Gastrocnemius medialis (tissue), 4 donors: ENCODE data around the gene ADAMTS4. TPM values are rescaled to one million over a fixed set of nuclear protein-coding genes. Genes with fewer than 3 reads are reported as not detected.
A peak's percentile ranks its signal among the peaks of the same experiment; 100 is the strongest.

ENCODE experiments used
- ATAC-seq, 2 donors: fragments of 150-250 bp; one replicate each; pipeline ENCODE4 v1.9.1; 2016
- DNase-seq, 2 donors: peaks; one replicate each; pipeline ENCODE4 v3.0.0-alpha.2; 2019
- H3K27ac ChIP-seq, 4 donors: fragments of 200-600 bp; sonication (generic); 1 replicate in 1 of 4; 2 replicates in 3 of 4; pipeline ENCODE4 v1.5.1; 2016 to 2018; ENCODE audit warnings: mild to moderate bottlenecking in 2 of 4, moderate library complexity in 1 of 4
- H3K27me3 ChIP-seq, 3 donors: fragments of 200-600 bp; sonication (generic) in 2 of 3; 1 replicate in 1 of 3; 2 replicates in 2 of 3; pipeline versions ENCODE4 v1.5.1 to v1.6.0; 2016 to 2019; ENCODE audit warnings: mild to moderate bottlenecking in 1 of 3, moderate library complexity in 1 of 3
- H3K36me3 ChIP-seq, 2 donors: fragments of 200-600 bp; sonication (generic) in 1 of 2; one replicate each; pipeline ENCODE4 v1.5.1; 2017 to 2018
- H3K4me1 ChIP-seq, 2 donors: fragments of 200-600 bp; sonication (generic) in 1 of 2; one replicate each; pipeline ENCODE4 v1.5.1; 2016 to 2017; ENCODE audit warnings: mild to moderate bottlenecking in 2 of 2
- H3K4me3 ChIP-seq, 4 donors: fragments of 200-600 bp; sonication (generic) in 3 of 4; 1 replicate in 1 of 4; 2 replicates in 3 of 4; pipeline ENCODE4 v1.5.1; 2016 to 2019; ENCODE audit warnings: mild to moderate bottlenecking in 2 of 4
- H3K9me3 ChIP-seq, 3 donors: fragments of 200-600 bp; sonication (generic) in 2 of 3; 1 replicate in 1 of 3; 2 replicates in 2 of 3; pipeline ENCODE4 v1.5.1; 2016 to 2019
- POLR2A ChIP-seq, 2 donors: fragments of 450-650 bp; IDR thresholded peaks; one replicate each; pipeline ENCODE4 v1.6.1; 2017; ENCODE audit warnings: antibody characterized with exemption in 2 of 2, mild to moderate bottlenecking in 2 of 2, moderate library complexity in 2 of 2
- in situ Hi-C, 4 donors: fragments of 200-750 bp; cut with MboI; loops; one replicate each; pipeline versions ENCODE4 v1.15.0 to v1.8.0; 2017; ENCODE audit warnings: low sequenced_read_pairs in 4 of 4
- intact Hi-C: fragments of 100-400 bp; cut with DNase I; formaldehyde crosslinking; loops from one replicate; pipeline ENCODE4 v1.15.1; 2023; ENCODE audit warnings: low total_unique reads
- total RNA-seq, 4 donors: library from RNA; depleted of rRNA; stranded (reverse); fragments of >200 nt; gene quantifications; one replicate each; pipeline versions ENCODE4 v1.1.0 to v1.2.3, GENCODE V29; 2016
- TF ChIP-seq, protein P1 (sequence below), 5 experiments: fragments of 450-650 bp in 3 of 5; fragments of 200-600 bp in 2 of 5; sonication (generic) in 2 of 5; IDR thresholded peaks in 4 of 5; conservative IDR thresholded peaks in 1 of 5; 1 replicate in 4 of 5; 2 replicates in 1 of 5; pipeline ENCODE4 v1.5.1; 2016 to 2019; ENCODE audit warnings: antibody characterized with exemption in 5 of 5, mild to moderate bottlenecking in 3 of 5, moderate library complexity in 3 of 5

ADAMTS4 gene
- total RNA-seq, 4 donors from 2014 or later = 1.2 to 12.4 (median 5.2) TPM

DNA sequence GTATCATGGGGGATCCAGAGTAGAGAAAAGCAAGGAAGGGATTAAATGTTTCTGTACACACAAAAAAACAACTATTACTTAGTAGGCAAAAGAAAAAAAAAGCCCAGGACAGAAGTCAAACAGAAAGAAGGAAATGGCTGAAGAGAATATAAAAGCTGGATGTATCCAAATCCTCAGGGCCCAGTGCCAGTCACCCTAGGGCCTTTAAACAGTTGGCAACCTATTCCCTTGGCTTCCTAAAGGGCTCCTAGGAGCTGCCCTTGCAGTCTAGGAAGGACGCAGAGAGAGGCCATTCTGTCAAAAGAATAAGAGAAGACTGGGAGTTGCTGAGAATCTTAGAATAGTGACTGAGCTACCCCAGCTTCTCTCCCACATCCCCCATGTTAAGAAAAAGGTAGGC, 26.5 kb downstream of the ADAMTS4 start:
- Histone ChIP-seq H3K4me3 (no peak overlapping the region), H3K27me3 (no peaks in the 10 kb centered on the region), H3K4me1 (peaks cover 19 to 26% of the 10 kb centered on the region in 2 donors), H3K9me3 (no peaks in the 10 kb centered on the region), H3K27ac (peak overlapping the region; percentile 20 to 62 (median 50)), H3K36me3 (peaks cover 5 to 67% of the 10 kb centered on the region in 2 donors)
- intact Hi-C loops = no loop called here
- DNase-seq (no peak), ATAC-seq (no peak)
- in situ Hi-C loops = loop anchor here in 1 of 4 donors (10.0 kb wide), 1 partner anchor 52 kb away; the partner anchor contains the start of genes APOA2 and TOMM40L
- no peak for TF ChIP-seq POLR2A (IDR thresholded peaks at IDR 0.05)
- TF ChIP-seq, protein P1, sequence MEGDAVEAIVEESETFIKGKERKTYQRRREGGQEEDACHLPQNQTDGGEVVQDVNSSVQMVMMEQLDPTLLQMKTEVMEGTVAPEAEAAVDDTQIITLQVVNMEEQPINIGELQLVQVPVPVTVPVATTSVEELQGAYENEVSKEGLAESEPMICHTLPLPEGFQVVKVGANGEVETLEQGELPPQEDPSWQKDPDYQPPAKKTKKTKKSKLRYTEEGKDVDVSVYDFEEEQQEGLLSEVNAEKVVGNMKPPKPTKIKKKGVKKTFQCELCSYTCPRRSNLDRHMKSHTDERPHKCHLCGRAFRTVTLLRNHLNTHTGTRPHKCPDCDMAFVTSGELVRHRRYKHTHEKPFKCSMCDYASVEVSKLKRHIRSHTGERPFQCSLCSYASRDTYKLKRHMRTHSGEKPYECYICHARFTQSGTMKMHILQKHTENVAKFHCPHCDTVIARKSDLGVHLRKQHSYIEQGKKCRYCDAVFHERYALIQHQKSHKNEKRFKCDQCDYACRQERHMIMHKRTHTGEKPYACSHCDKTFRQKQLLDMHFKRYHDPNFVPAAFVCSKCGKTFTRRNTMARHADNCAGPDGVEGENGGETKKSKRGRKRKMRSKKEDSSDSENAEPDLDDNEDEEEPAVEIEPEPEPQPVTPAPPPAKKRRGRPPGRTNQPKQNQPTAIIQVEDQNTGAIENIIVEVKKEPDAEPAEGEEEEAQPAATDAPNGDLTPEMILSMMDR (IDR thresholded peaks at IDR 0.05 in 4 of 5, conservative IDR thresholded peaks at IDR 0.05 in 1 of 5) = no peak

DNA sequence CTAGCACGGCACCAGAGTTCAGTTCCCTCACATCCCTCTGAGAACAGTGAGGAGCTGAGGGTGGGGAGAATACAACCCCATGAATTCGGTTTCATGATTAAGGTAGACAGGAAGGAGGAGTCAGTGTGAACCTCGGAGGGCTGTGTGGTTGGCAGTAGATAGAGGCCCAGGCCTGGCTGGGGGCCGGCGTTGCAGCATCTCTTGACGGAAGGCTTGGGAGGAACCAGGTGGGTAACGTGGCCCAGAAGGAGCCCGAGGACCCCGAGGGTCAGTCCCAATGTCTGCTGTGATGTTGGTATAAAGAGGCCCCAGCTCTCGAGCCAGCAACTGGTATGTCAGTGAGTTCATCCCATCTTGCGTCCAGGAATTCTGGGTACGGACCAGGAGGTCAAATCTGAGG, 27.2 kb downstream of the ADAMTS4 start:
- in situ Hi-C loops = loop anchor here in 1 of 4 donors (10.0 kb wide), 1 partner anchor 53 kb away; the partner anchor contains the start of genes APOA2 and TOMM40L
- intact Hi-C loops = no loop called here
- H3K27me3 ChIP-seq = no peaks in the 10 kb centered on the region
- H3K9me3 ChIP-seq = no peaks in the 10 kb centered on the region
- peak overlapping the region in 3 of 4 donors; percentile 43 to 62 (median 57) for H3K27ac ChIP-seq
- peaks cover 25 to 29% of the 10 kb centered on the region in 2 donors for H3K4me1 ChIP-seq
- DNase-seq (no peak), ATAC-seq (no peak)
- TF ChIP-seq, protein P1 (IDR thresholded peaks at IDR 0.05 in 4 of 5, conservative IDR thresholded peaks at IDR 0.05 in 1 of 5) = no peak
- no peak for TF ChIP-seq POLR2A (IDR thresholded peaks at IDR 0.05)
- peaks cover 5 to 67% of the 10 kb centered on the region in 2 donors for H3K36me3 ChIP-seq
- no peak overlapping the region for H3K4me3 ChIP-seq

DNA sequence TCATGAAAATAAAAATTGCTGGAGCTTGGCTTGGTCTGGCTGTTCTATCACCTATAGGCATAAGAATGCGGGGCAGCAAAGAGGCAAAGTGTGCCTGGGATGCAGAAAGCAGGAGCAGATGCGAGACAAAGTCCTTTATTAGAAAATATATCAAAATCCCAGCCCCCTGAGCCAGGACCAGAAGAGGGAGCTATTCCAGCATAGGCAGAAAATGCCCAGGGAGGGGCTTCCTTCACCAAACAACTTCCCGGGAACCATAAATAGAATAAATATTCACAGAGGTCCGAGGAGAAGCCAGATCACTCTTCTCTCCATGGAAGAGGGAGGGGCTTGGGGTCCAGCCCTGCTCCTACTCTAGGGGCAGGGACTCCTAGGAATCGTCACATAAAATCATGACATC, 27.7 kb downstream of the ADAMTS4 start:
- no peak for ATAC-seq

DNA sequence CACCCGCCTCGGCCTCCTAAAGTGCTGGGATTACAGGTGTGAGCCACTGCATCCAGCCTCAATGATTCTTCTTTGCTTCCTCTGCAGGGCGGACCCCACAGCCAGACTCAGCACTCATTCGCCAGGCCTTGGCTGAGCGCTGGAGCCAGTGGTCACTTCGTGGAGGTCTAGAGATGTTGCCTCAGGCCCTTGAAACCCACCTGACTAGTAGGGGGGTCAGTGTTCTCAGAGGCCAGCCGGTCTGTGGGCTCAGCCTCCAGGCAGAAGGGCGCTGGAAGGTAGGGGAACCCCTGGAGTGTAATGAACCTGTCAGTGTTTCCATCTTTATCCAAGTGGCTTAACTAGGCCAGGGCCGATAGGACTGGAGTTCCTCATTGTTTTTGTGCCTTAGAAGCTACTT, 29.9 kb downstream of the ADAMTS4 start:
- Histone ChIP-seq H3K27me3 (no peaks in the 10 kb centered on the region), H3K36me3 (peaks cover 5 to 61% of the 10 kb centered on the region in 2 donors), H3K9me3 (no peaks in the 10 kb centered on the region), H3K4me3 (no peak overlapping the region), H3K4me1 (peaks cover 28% of the 10 kb centered on the region in 2 donors), H3K27ac (no peak overlapping the region)
- in situ Hi-C loops = no loop called here
- intact Hi-C loops = no loop called here
- ATAC-seq (no peak), DNase-seq (no peak)
- TF ChIP-seq POLR2A (IDR thresholded peaks at IDR 0.05) = no peak

More for the DNA sequence above, 27.7 kb downstream of the ADAMTS4 start:
- no peak for DNase-seq
- Histone ChIP-seq H3K36me3 (peaks cover 5 to 67% of the 10 kb centered on the region in 2 donors), H3K27ac (peak overlapping the region in 2 of 4 donors; percentile 43 to 57), H3K9me3 (no peaks in the 10 kb centered on the region), H3K27me3 (no peaks in the 10 kb centered on the region), H3K4me3 (no peak overlapping the region), H3K4me1 (peaks cover 22 to 23% of the 10 kb centered on the region in 2 donors)
- no peak for TF ChIP-seq POLR2A (IDR thresholded peaks at IDR 0.05)
- TF ChIP-seq, protein P1 (IDR thresholded peaks at IDR 0.05 in 4 of 5, conservative IDR thresholded peaks at IDR 0.05 in 1 of 5) = no peak
- intact Hi-C loops (no loop called here), in situ Hi-C loops (loop anchor here in 1 of 4 donors (10.0 kb wide), 1 partner anchor 54 kb away; the partner anchor contains the start of genes APOA2 and TOMM40L)

DNA sequence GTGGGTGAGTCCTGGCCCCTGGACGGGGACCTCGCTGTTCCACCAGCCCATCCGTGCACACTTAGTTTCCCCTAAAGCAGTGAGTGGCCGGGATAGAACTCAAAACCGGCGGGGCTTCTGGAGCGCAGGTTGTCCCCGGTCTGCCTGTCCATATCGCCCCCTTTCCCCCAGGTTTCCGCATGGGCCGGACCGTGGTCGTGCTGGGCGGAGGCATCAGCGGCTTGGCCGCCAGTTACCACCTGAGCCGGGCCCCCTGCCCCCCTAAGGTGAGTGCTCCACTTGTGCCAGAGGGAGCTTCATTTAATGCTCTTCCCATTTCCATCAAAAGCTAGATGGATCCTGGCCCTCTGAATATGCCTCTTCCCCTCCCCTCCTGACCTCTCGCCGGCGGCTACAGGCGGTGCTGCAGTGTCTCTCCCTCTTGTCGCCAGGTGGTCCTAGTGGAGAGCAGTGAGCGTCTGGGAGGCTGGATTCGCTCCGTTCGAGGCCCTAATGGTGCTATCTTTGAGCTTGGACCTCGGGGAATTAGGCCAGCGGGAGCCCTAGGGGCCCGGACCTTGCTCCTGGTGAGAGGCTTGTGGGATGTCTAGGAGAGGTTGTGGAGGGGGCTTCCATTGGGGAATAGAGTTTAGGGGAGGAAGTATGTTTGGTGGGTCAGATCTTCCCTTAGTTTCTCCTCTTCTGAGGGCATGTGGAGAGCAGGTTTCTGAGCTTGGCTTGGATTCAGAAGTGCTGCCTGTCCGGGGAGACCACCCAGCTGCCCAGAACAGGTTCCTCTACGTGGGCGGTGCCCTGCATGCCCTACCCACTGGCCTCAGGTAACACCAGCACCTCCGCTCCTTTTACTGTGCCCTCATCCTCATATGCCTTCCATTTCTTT, 31.9 kb downstream of the ADAMTS4 start:
- Histone ChIP-seq H3K27ac (peak overlapping the region; percentile 85 to 94 (median 88)), H3K9me3 (no peaks in the 10 kb centered on the region), H3K4me1 (peaks cover 16 to 19% of the 10 kb centered on the region in 2 donors), H3K4me3 (peak overlapping the region; percentile 77 to 90 (median 82)), H3K36me3 (peaks cover 5 to 63% of the 10 kb centered on the region in 2 donors), H3K27me3 (no peaks in the 10 kb centered on the region)
- ATAC-seq (no peak), DNase-seq (no peak)
- in situ Hi-C loops = no loop called here
- intact Hi-C loops = loop anchor here (1.0 kb wide), 1 partner anchor 10 kb away; the partner anchor contains the start of gene B4GALT3
- TF ChIP-seq, protein P1 (IDR thresholded peaks at IDR 0.05 in 4 of 5, conservative IDR thresholded peaks at IDR 0.05 in 1 of 5) = no peak
- no peak for TF ChIP-seq POLR2A (IDR thresholded peaks at IDR 0.05)
